HG02588 (cell line): ENCODE data around the gene ZNF132.
"Not testable (repeated sequence)": the region's sequence is repeated elsewhere in the genome, so short reads cannot be mapped to it uniquely, and the experiment has no call there.

Experiments used
- ATAC-seq: cut with Tn5 transposase; IDR thresholded peaks from one replicate; pipeline ENCODE4 v1.9.1; 2021; ENCODE audit warnings: mild to moderate bottlenecking, moderate library complexity; ENCODE audit not compliant: unreplicated experiment

Gene ZNF132

DNA sequence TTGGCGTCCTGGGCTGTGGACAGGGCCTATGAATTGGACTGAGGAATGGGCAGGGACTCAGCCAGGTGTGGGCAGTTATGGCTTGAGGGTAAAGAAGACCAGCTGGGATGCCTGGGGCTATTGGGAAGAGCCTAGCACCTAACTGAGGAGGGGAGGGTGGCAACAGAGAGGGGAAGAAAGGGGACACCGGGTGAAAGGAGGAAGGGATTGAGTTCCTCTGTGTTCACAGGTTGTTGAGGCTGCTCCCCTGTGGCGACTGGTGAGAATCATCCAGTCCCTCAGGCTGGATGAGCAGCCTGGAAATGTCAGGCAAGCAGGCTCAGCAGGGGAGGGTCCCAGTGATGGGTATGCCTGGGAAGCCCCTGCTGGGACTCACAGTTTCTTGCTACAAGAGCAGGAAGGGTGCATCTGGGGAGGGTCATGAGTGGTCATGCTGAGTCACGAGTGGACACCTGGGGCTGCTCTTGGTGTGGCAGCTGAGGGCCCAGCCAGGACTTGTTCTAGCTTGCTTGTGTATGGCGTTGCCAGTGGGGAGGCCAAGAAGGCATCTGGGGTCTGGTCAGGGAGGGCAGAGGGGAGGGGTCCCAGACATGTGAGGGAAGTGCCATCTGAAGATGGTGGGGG, 28.4 kb upstream of the ZNF132 start:
- ATAC-seq, result no peak

- ATAC-seq, result peak; percentile 89
Measured at GRCh38 chr19:58466760-58467589, 27.0 kb upstream of the ZNF132 start, which contains the start of gene ZNF324. Gene ZNF324, plus strand, starts transcription at chr19:58467080. Its CDS starts 2,106 bp downstream, at chr19:58469186.

DNA sequence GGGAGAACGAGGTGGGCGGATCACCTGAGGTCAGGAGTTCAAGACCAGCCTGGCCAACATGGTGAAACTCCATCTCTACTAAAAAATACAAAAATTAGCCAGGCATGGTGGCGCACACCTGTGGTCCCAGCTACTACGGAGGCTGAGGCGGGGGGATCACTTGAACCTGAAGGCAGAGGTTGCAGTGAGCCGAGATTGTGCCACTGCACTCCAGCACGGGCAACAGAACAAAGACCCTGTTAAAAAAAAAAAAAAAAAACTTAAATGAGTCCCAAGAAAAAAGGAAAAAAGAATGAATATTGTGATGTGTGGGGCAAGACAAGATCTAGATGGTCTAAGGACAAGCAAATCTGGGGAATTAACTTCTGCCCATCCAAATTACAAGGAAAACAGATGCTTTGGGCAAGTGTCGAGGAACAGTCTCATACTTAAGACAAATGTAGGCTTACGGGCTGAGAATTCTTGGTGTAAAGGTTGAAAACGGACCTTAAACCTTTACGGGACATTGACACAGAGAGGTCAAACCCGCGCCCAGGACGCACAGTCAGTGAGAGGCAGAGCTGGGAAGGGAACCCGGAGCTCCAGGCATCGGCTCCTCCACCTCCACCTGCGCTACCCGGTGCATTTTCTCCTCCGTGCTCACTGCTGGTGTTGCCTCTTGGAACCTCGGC, 26.3 kb upstream of the ZNF132 start:
- ATAC-seq, result no peak

DNA sequence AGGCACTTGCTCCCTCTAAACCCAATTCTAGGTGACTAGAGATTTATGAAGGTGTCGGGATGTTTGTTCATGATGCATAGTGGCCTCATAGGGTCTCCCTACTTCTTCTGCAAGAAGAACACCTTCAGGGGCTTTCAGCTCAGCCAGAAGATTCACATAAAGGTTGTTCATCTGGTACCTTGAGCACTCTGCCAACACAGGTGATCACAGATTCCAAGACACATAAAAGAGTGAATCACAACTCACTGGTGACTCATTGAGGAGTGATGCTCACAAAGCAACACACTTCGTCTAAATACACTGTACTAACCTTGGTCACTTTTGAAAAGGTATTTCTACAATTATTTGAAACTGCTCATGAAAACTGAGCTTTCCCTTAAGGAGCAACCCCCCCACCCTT, 20.1 kb upstream of the ZNF132 start:
- ATAC-seq, result no peak

DNA sequence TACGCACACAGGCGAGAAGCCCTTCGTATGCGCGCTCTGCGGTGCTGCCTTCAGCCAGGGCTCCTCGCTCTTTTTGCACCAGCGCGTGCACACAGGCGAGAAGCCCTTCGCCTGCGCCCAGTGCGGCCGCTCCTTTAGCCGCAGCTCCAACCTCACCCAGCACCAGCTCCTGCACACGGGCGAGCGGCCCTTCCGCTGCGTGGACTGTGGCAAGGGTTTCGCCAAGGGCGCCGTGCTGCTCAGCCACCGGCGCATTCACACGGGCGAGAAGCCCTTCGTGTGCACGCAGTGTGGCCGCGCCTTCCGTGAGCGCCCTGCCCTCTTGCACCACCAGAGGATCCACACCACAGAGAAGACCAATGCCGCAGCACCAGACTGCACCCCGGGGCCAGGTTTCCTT, 16.2 kb upstream of the ZNF132 start:
- no peak for ATAC-seq

DNA sequence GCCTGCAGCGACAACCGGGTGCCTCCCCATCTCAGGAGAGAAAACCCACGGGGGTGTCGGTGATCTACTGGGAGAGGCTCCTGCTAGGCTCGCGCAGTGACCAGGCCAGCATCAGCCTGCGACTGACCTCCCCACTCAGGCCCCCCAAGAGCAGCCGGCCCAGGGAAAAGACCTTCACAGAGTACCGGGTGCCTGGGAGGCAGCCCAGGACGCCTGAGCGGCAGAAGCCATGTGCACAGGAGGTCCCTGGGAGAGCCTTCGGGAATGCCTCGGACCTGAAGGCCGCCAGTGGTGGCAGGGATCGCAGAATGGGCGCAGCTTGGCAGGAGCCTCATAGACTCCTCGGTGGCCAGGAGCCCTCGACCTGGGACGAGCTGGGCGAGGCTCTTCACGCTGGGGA, 15.4 kb upstream of the ZNF132 start:
- no peak for ATAC-seq

- ATAC-seq, result no peak
Measured at GRCh38 chr19:58453743-58454142, 13.8 kb upstream of the ZNF132 start.

- ATAC-seq, result peak; percentile 96
Measured at GRCh38 chr19:58451358-58452101, 11.6 kb upstream of the ZNF132 start, which contains the start of gene ZNF324B. Gene ZNF324B, plus strand, starts transcription at chr19:58451622. Its CDS starts 2,080 bp downstream, at chr19:58453702.

DNA sequence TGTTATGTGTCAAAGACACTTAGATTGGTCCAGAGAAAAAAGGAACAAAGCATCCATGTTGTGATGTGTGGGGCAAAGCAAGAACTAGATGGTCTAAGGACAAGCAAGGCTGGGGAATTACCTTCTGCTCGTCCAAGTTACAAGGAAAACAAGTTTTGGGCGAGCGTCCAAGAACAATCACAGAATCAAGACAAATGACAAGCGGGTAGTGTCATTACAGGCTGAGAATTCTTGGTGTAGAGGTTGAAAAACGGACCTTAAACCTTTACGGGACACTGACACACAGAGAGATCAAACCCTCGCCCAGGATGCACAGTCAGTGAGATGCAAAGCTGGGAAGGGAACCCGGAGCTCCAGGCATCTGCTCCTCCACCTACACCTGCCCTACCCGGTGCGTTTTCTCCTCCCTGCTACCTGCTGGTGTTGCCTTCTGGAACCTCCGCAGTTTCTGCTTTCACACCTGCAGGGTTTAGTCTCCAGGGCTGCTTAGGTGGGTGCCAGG, 11.0 kb upstream of the ZNF132 start:
- ATAC-seq, result no peak

GRCh38 chr19:58449980-58450379, 10.0 kb upstream of the ZNF132 start:
- ATAC-seq, result not testable (repeated sequence)

- ATAC-seq, result not testable (repeated sequence)
Measured at GRCh38 chr19:58448860-58449259, 8.9 kb upstream of the ZNF132 start.

GRCh38 chr19:58442986-58443385, 3.0 kb upstream of the ZNF132 start:
- ATAC-seq, result not testable (repeated sequence)

DNA sequence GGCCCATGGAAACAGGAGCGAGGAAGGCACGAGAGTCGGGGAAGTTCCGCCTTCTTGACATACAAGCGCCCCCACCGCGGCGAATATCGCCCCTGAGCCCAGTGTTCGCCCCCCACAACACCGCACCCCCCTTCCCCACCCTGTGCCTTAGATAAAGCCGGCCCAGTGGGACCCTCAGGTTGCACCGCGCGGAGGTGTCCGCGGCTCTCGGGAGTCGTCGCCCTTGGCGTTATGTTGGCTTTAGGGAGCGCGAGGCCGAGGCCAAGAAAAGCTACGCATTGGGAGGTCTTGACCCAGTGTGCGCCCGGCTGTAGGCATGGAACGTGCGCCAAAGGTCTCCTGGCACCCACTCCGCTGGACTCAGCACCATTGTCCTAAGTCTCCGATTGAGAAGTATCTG, 603 bp upstream of the ZNF132 start:
- ATAC-seq, result no peak

DNA sequence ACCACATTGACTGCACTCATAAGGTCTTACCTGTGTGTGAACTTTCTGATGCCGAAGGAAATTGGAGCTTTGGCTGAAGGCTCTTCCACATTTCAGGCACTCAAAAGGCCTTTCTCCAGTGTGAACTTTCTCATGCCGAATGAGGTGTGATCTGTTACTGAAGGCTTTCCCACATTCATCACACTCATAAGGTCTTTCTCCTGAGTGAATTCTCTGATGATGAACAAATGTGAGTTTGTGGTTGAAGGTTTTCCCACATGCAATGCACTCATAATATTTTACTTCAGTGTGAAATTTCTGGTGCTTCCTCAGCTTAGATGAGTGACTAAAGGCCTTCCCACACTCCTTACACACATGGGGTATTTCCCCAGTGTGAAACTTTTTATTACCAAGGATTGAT, 5.7 kb downstream of the ZNF132 start:
- no peak for ATAC-seq

- ATAC-seq, result no peak
Measured at GRCh38 chr19:58429745-58430144, 10.2 kb downstream of the ZNF132 start.

GRCh38 chr19:58428617-58429016, 11.3 kb downstream of the ZNF132 start:
- no peak for ATAC-seq

- ATAC-seq, result no peak
Measured at GRCh38 chr19:58417071-58417470, 22.9 kb downstream of the ZNF132 start.

- ATAC-seq, result no peak
Measured at GRCh38 chr19:58416604-58417003, 23.3 kb downstream of the ZNF132 start.

- no peak for ATAC-seq
Measured at GRCh38 chr19:58409010-58409790, 30.8 kb downstream of the ZNF132 start.
